HEK293T (cell line): ENCODE results near the gene PRG2.

Source experiments
- CTCF ChIA-PET: fragments of 350-600 bp; formaldehyde crosslinking; extraction: SDS; loops from one replicate; lab custom pipeline; 2021; ENCODE audit warnings: antibody characterized with exemption, inconsistent platforms; lab: Yijun Ruan, JAX
- POLR2A ChIA-PET: fragments of 350-600 bp; formaldehyde crosslinking; extraction: SDS; loops from one replicate; lab custom pipeline; 2020; ENCODE audit warnings: antibody characterized with exemption, inconsistent platforms; lab: Yijun Ruan, JAX
- DNase-seq: peaks from one replicate; pipeline ENCODE4 v3.0.0; 2012; ENCODE audit warnings: mixed read lengths; ENCODE audit errors: extremely low spot score
- ARNT ChIP-seq: fragments of 450-650 bp; IDR thresholded peaks from 2 replicates; pipeline ENCODE4 v1.6.1; 2017; ENCODE audit warnings: mild to moderate bottlenecking
- BHLHE40 ChIP-seq: fragments of 450-650 bp; IDR thresholded peaks from 2 replicates; pipeline ENCODE4 v1.6.1; 2016; ENCODE audit warnings: mild to moderate bottlenecking, moderate library complexity, borderline replicate concordance
- CTBP1 ChIP-seq: fragments of 450-650 bp; IDR thresholded peaks from 2 replicates; pipeline ENCODE4 v1.6.1; 2016; ENCODE audit warnings: borderline replicate concordance
- ELF4 ChIP-seq: fragments of 450-650 bp; IDR thresholded peaks from 2 replicates; pipeline ENCODE4 v1.6.1; 2017; ENCODE audit warnings: antibody characterized with exemption
- FOXA1 ChIP-seq: fragments of 450-650 bp; IDR thresholded peaks from 2 replicates; pipeline ENCODE4 v1.6.1; 2016; ENCODE audit warnings: mild to moderate bottlenecking
- FOXK2 ChIP-seq: fragments of 450-650 bp; IDR thresholded peaks from 2 replicates; pipeline ENCODE4 v1.6.1; 2016; ENCODE audit warnings: mild to moderate bottlenecking
- FOXM1 ChIP-seq: fragments of 450-650 bp; IDR thresholded peaks from 2 replicates; pipeline ENCODE4 v1.6.1; 2017; ENCODE audit warnings: mild to moderate bottlenecking, borderline replicate concordance
- HDGF ChIP-seq: fragments of 450-650 bp; IDR thresholded peaks from 2 replicates; pipeline ENCODE4 v1.6.1; 2017; ENCODE audit warnings: antibody characterized with exemption, borderline replicate concordance
- L3MBTL2 ChIP-seq: fragments of 450-650 bp; conservative IDR thresholded peaks from 2 replicates; pipeline ENCODE4 v1.6.1; 2016; ENCODE audit warnings: mild to moderate bottlenecking
- LEF1 ChIP-seq: fragments of 450-650 bp; IDR thresholded peaks from 2 replicates; pipeline ENCODE4 v1.6.1; 2017; ENCODE audit warnings: mild to moderate bottlenecking, borderline replicate concordance
- NFRKB ChIP-seq: fragments of 450-650 bp; IDR thresholded peaks from 2 replicates; pipeline ENCODE4 v1.6.1; 2016; ENCODE audit warnings: mild to moderate bottlenecking, moderate library complexity
- PKNOX1 ChIP-seq: fragments of 450-650 bp; IDR thresholded peaks from 2 replicates; pipeline ENCODE4 v1.6.1; 2016
- SP1 ChIP-seq: fragments of 450-650 bp; IDR thresholded peaks from 2 replicates; pipeline ENCODE4 v1.6.1; 2017
- SUZ12 ChIP-seq: fragments of 450-650 bp; IDR thresholded peaks from 2 replicates; pipeline ENCODE4 v1.6.1; 2016; ENCODE audit warnings: mild to moderate bottlenecking
- TARDBP ChIP-seq: fragments of 450-650 bp; IDR thresholded peaks from 2 replicates; pipeline ENCODE4 v1.6.1; 2016
- ZNF384 ChIP-seq: fragments of 450-650 bp; IDR thresholded peaks from 2 replicates; pipeline ENCODE4 v1.6.1; 2016

The PRG2 gene

GRCh38 chr11:57426439-57426928, 36.0 kb upstream of the PRG2 start:
- DNase-seq = no peak
- CTCF ChIA-PET = no interaction called here
- TF ChIP-seq ZNF384 = no peak
- TF ChIP-seq PKNOX1 = no peak
- no peak for TF ChIP-seq FOXA1
- no peak for TF ChIP-seq FOXK2
- no peak for TF ChIP-seq BHLHE40
- no peak for TF ChIP-seq SP1
- TF ChIP-seq CTBP1 = no peak
- POLR2A ChIA-PET = no interaction called here

GRCh38 chr11:57425565-57426438, 35.4 kb upstream of the PRG2 start:
- no peak for DNase-seq
- POLR2A ChIA-PET = no interaction called here
- TF ChIP-seq NFRKB = no peak
- TF ChIP-seq PKNOX1 = no peak
- no peak for TF ChIP-seq CTBP1
- TF ChIP-seq SP1 = no peak
- no peak for TF ChIP-seq ARNT
- no peak for TF ChIP-seq TARDBP
- no peak for TF ChIP-seq HDGF
- TF ChIP-seq FOXA1 = no peak
- TF ChIP-seq SUZ12 = no peak
- no peak for TF ChIP-seq ZNF384
- CTCF ChIA-PET = no interaction called here

DNA sequence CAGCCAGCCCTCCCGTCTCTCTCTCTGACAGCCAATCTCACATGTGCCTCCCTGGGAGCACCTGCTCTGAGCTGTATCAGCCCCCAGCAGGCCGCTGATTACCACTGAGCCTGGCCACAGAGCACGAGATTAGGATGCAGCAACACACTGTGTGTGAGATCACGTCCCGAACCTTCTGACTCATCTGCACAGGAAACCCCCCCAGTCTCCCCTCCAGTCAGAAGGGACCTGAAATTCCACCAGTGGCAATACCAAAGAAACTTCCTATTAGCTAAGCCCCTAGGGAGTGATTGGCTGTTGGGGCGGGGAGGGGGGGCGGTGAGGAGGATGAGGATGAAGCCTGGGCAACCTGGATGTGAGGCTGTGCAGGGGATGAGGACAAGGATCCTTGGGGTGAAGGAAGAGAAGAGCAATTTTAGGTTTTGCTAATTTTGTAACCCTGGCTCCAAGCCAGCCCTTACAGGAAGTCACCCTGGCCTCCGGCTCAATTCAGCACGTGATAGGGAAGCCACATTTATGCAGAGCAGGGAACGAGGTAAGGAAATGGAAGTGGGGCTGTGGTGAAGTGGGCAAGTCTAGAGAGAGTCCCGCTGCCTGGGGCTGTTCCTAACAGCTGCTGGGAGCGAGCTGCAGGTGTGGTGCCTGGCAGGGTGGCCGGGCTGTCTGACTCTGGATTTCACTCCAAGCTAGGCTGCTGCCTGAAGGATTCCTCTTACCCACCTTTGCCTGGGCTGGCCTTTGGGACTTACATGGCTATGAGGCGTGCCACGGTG, 34.5 kb upstream of the PRG2 start:
- TF ChIP-seq BHLHE40 (no peak), FOXM1 (no peak), FOXA1 (no peak), L3MBTL2 (no peak), FOXK2 (no peak), TARDBP (no peak), CTBP1 (no peak), ELF4 (no peak), PKNOX1 (no peak), ZNF384 (no peak), ARNT (no peak), SUZ12 (no peak), HDGF (no peak), SP1 (no peak), NFRKB (no peak), LEF1 (no peak)
- no peak for DNase-seq
- POLR2A ChIA-PET = no interaction called here
- CTCF ChIA-PET = no interaction called here

DNA sequence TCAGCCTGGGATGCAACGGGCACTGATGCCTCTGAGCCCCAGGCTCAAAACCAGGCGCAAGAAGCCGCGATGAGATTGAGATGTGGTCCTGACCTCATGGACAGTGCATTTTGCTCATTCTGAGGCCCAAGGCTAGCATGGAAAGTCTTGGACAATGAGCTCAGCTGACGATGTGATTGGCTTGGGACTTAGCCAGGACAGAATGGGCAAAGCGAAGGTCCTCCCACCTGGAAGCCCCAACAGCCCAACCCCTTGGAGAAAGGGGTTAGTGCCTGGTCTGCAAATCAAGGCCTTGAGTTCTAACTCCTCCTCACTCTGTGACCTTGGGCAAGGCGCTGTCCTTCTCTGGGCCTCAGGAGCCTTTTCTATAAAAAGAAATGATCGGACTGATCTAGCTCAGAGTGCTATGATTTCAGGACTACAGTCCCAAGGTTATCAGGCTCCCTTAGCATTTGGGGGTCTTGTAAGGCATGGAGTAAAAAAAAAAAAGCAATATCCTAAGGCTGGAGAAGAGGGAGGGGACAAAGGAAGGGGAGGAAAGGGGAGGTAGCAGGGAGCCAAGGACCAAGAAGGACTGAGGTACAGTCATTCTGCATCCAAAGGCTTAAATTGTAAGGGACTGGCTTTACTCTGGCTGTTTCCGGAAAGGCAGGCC, 33.8 kb upstream of the PRG2 start:
- DNase-seq = no peak
- CTCF ChIA-PET = no interaction called here
- POLR2A ChIA-PET = no interaction called here
- TF ChIP-seq NFRKB = no peak

DNA sequence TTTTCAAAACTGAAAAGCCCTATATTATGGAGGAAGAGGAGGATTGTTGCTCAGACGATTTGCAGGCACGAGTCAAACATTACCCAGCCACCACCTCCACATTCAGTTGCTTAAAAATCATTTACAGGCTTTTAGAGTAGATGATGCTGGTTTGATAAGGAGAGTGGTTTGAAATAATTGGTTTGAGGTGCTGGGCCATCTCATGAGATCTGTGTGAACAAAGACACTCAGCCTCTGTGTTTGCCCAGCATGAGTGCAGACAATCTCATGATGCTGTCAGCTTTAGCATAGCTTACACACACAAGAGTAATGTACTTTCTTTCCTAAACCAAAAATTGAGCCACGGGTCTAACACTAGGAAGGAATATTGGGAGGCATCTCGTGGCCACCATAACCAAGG, 32.2 kb upstream of the PRG2 start:
- ChIA-PET CTCF (interaction anchor here (0.6 kb wide), 1 partner anchor 37 kb away, joined by 3 read pairs; the partner anchor contains the start of gene RTN4RL2), POLR2A (no interaction called here)
- DNase-seq = no peak
- TF ChIP-seq SP1 (no peak), ARNT (no peak), FOXA1 (no peak)

DNA sequence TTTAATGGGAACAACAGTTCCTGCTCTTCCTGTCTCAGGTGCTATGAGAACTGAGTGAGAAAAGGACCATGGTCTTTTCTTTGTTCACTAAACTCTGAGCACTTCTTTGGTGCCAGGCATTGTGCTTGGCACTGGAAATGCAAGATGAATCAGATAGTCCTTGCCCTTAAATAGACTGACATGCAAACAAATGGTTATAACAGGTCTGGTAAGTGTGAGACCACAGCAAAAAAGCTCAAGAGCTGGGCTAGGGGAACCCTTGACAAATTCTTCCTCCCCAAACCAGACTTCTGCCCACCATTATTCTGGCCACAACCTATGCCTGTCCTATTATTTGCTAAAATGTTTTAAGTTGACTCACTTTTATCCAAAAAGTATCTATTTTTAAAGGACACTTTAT, 31.4 kb upstream of the PRG2 start:
- CTCF ChIA-PET = no interaction called here
- POLR2A ChIA-PET = no interaction called here
- DNase-seq = no peak
- TF ChIP-seq L3MBTL2 = no peak
- TF ChIP-seq SP1 = no peak
- no peak for TF ChIP-seq LEF1
